SU-DHL-6 (cell line): ENCODE measurements around the gene TDG.

Experiments
- H2AFZ ChIP-seq: fragments of 200-600 bp; sonication (generic); 2 replicates; pipeline ENCODE4 v1.6.1; 2014; ENCODE audit warnings: low read depth, mild to moderate bottlenecking, moderate library complexity, mixed read lengths, antibody characterized with exemption, low read length; ENCODE audit not compliant: severe bottlenecking
- H3F3A ChIP-seq: fragments of 200-600 bp; shearing (Covaris generic); 2 replicates; pipeline ENCODE4 v1.6.0; 2016; ENCODE audit warnings: antibody characterized with exemption, mild to moderate bottlenecking; ENCODE audit not compliant: insufficient read depth
- H3K27ac ChIP-seq: fragments of 200-600 bp; sonication (generic); 2 replicates; pipeline ENCODE4 v1.5.1; 2016; ENCODE audit warnings: low read depth, mild to moderate bottlenecking, low read length, moderate library complexity, mixed read lengths
- H3K27me3 ChIP-seq: fragments of 200-600 bp; sonication (generic), shearing (Covaris generic); 2 replicates; pipeline ENCODE4 v1.6.0; 2014; ENCODE audit warnings: mild to moderate bottlenecking, low read length
- H3K36me3 ChIP-seq: fragments of 200-600 bp; sonication (generic); 2 replicates; pipeline ENCODE4 v1.6.1; 2014; ENCODE audit warnings: mild to moderate bottlenecking, low read length, mixed read lengths
- H3K4me2 ChIP-seq: fragments of 300-600, 200-600 bp; shearing (Covaris generic), sonication (generic); 2 replicates; pipeline ENCODE4 v1.6.0; 2014; ENCODE audit warnings: low read length, low read depth, mild to moderate bottlenecking; ENCODE audit not compliant: poor library complexity, severe bottlenecking
- H3K4me3 ChIP-seq: fragments of 200-600 bp; sonication (generic); 2 replicates; pipeline ENCODE4 v1.5.1; 2014; ENCODE audit warnings: antibody characterized with exemption, low read length, mild to moderate bottlenecking, mixed read lengths; ENCODE audit not compliant: insufficient read depth, poor library complexity, severe bottlenecking
- H3K79me2 ChIP-seq: fragments of 200-600 bp; sonication (generic); 2 replicates; pipeline ENCODE4 v1.6.1; 2014; ENCODE audit warnings: mild to moderate bottlenecking, low read length, moderate library complexity; ENCODE audit not compliant: insufficient read depth
- H3K9ac ChIP-seq: fragments of 200-600 bp; sonication (generic); 2 replicates; pipeline ENCODE4 v1.7.0; 2014; ENCODE audit warnings: mild to moderate bottlenecking, low read length
- H3K9me2 ChIP-seq: fragments of 200-600 bp; sonication (generic); replicated peaks from 2 replicates; pipeline ENCODE4 v1.6.1; 2014; ENCODE audit warnings: low read length; ENCODE audit not compliant: insufficient read depth
- H3K9me3 ChIP-seq: fragments of 200-600 bp; sonication (generic); 2 replicates; pipeline ENCODE4 v1.6.1; 2014; ENCODE audit warnings: low read length, mixed read lengths; ENCODE audit not compliant: insufficient read depth
- H4K20me1 ChIP-seq: fragments of 200-600 bp; sonication (generic); 2 replicates; pipeline ENCODE4 v1.6.1; 2014; ENCODE audit warnings: low read depth, mild to moderate bottlenecking, antibody characterized with exemption, low read length, moderate library complexity, mixed read lengths
- EZH2phosphoT487 ChIP-seq: fragments of 200-600 bp; sonication (generic), shearing (Covaris generic); conservative IDR thresholded peaks from 2 replicates; pipeline ENCODE4 v1.6.1; 2018; ENCODE audit warnings: mild to moderate bottlenecking, antibody characterized with exemption, low read length, moderate library complexity, mixed read lengths
- TF ChIP-seq, protein P1 (sequence below): fragments of 200-600 bp; sonication (generic); IDR thresholded peaks from one replicate; pipeline ENCODE4 v1.5.1; 2017; ENCODE audit warnings: antibody characterized with exemption, mild to moderate bottlenecking, low read length, moderate library complexity; ENCODE audit not compliant: insufficient read depth, poor library complexity, severe bottlenecking

The TDG gene

DNA sequence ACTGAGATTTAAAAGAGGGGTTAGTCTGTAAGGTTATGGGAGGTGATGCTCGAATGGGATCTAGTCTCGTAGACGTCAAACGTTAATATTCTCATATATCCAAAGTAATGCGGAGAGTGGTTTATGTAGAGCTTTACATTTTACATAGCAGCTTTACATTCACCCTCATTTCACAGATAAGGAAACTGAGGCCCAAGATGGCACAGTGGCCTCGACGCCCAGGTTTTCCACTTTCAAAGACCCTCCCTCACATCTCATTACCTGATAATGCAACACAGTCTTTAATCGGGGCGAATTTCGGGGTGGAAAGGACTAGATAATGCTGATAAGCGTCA is 450 bp upstream of the TDG start:
- peaks cover 60% of the 10 kb centered on the region for H3K79me2 ChIP-seq
- no peaks in the 10 kb centered on the region for H3K9me2 ChIP-seq
- no peaks in the 10 kb centered on the region for H3K27me3 ChIP-seq
- no peaks in the 10 kb centered on the region for H3K9me3 ChIP-seq
- H3K4me2 ChIP-seq = peak overlapping the region; percentile 77
- H2AFZ ChIP-seq = peak overlapping the region; percentile 79
- H3K36me3 ChIP-seq = 0 out of 2 replicates have a peak, but pooled peaks cover 3% of the 10 kb centered on the region
- TF ChIP-seq, protein P1, sequence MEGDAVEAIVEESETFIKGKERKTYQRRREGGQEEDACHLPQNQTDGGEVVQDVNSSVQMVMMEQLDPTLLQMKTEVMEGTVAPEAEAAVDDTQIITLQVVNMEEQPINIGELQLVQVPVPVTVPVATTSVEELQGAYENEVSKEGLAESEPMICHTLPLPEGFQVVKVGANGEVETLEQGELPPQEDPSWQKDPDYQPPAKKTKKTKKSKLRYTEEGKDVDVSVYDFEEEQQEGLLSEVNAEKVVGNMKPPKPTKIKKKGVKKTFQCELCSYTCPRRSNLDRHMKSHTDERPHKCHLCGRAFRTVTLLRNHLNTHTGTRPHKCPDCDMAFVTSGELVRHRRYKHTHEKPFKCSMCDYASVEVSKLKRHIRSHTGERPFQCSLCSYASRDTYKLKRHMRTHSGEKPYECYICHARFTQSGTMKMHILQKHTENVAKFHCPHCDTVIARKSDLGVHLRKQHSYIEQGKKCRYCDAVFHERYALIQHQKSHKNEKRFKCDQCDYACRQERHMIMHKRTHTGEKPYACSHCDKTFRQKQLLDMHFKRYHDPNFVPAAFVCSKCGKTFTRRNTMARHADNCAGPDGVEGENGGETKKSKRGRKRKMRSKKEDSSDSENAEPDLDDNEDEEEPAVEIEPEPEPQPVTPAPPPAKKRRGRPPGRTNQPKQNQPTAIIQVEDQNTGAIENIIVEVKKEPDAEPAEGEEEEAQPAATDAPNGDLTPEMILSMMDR = no peak
- no peak for TF ChIP-seq EZH2phosphoT487
- peaks cover 3% of the 10 kb centered on the region; the same call in 1 of the 2 replicates for H3F3A ChIP-seq
- H3K27ac ChIP-seq = peak overlapping the region; percentile 53
- H4K20me1 ChIP-seq = no peaks in the 10 kb centered on the region; the same call in 1 of the 2 replicates
- peak overlapping the region; percentile 93 for H3K9ac ChIP-seq
- H3K4me3 ChIP-seq = peak overlapping the region; percentile 96

GRCh38 chr12:103966736-103967135 is 1.1 kb downstream of the TDG start:
- TF ChIP-seq, protein P1 = no peak
- no peak for TF ChIP-seq EZH2phosphoT487
- Histone ChIP-seq H3K4me2 (peak overlapping the region; percentile 90), H3K9me2 (no peaks in the 10 kb centered on the region), H3K4me3 (peak overlapping the region; percentile 96), H3K9ac (peak overlapping the region; percentile 93), H3K79me2 (peaks cover 75% of the 10 kb centered on the region), H4K20me1 (peaks cover 6% of the 10 kb centered on the region; the same call in 1 of the 2 replicates), H3K36me3 (0 out of 2 replicates have a peak, but pooled peaks cover 3% of the 10 kb centered on the region), H3F3A (0 out of 2 replicates have a peak, but pooled peaks cover 3% of the 10 kb centered on the region), H3K27me3 (no peaks in the 10 kb centered on the region), H2AFZ (no peak overlapping the region), H3K27ac (peak overlapping the region; percentile 77; the same call in 1 of the 2 replicates), H3K9me3 (no peaks in the 10 kb centered on the region)

DNA sequence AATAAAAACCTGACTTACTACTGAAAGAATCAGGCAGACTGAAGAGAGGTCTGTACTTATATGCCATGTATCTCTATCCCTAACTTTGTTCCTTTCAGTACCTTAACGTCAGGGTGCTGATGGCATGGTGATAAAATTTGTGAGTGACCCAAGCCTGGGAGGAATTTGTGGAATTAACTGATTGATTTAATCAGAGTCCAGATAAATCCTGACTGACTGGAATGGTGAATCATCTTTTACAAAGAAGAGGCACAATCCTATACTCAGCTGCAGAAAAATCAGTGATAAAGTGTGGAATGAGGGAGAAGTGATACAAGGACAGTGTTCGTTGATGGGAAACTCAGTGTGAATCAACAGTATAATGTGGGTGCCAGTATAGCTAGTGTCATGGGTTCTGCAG is 3.7 kb downstream of the TDG start:
- H3K27ac ChIP-seq = no peak overlapping the region
- H3K9me2 ChIP-seq = no peaks in the 10 kb centered on the region
- H4K20me1 ChIP-seq = peaks cover 19% of the 10 kb centered on the region
- no peak overlapping the region for H3K4me3 ChIP-seq
- no peak overlapping the region for H3K9ac ChIP-seq
- peaks cover 95% of the 10 kb centered on the region for H3K79me2 ChIP-seq
- H3K27me3 ChIP-seq = no peaks in the 10 kb centered on the region
- no peaks in the 10 kb centered on the region for H3K9me3 ChIP-seq
- no peak for TF ChIP-seq EZH2phosphoT487
- TF ChIP-seq, protein P1 = no peak
- no peak overlapping the region for H3K4me2 ChIP-seq
- peaks cover 6% of the 10 kb centered on the region; the same call in 1 of the 2 replicates for H3K36me3 ChIP-seq
- H2AFZ ChIP-seq = no peak overlapping the region
- H3F3A ChIP-seq = no peaks in the 10 kb centered on the region
